NCI-H1105 treated with DMSO at 0.1 percent for 48 hours (cell line): Measurements from ENCODE around the gene PGAP2.
"Not testable (repeated sequence)": the region's sequence is repeated elsewhere in the genome, so short reads cannot be mapped to it uniquely, and the experiment has no call there.

Experiments used
- DNase-seq: peaks from one replicate; lab custom pipeline; 2025; lab: John Stamatoyannopoulos, UW

The PGAP2 gene

GRCh38 chr11:3807909-3808860, at the start of gene PGAP2:
Gene PGAP2 (plus strand): TSS chr11:3808560. CDS start chr11:3811260, 2,700 bp downstream.
- DNase-seq = peak; percentile 64

DNA sequence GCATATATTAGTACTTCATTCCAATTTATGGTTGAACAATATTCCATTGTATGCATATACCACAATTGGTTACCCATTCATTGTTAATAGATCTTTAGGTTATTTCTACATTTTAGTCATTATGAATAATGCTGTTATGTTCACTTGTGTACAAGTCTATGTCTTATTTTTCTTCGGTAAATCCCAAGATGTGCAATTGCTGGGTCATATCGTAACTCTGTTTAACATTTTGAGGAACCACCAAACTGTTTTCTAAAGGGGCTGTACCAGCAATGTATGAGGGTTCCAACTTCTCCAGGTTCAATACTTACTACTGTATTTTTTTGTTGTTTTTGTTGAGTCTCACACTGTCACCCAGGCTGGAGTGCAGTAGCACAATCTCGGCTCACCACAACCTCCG, 44.1 kb upstream of the PGAP2 start:
- no peak for DNase-seq

DNA sequence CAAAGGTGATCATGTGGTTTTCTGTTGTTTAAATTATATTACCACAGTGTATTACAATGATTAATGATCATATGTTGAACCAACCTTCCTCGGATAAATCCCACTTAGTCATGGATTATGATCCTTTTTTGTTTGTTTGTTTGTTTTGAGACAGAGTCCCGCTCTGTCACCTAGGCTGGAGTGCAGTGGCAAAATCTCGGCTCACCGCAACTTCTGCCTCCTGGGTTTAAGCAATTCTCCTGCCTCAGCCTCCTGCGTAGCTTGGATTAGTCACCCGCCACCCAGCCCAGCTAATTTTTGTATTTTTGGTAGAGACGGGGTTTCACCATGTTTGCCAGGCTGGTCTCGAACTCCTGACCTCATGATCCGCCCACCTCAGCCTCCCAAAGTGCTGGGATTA, 41.5 kb upstream of the PGAP2 start:
- not testable (repeated sequence) for DNase-seq

GRCh38 chr11:3767536-3767935, 40.8 kb upstream of the PGAP2 start:
- DNase-seq = no peak

DNA sequence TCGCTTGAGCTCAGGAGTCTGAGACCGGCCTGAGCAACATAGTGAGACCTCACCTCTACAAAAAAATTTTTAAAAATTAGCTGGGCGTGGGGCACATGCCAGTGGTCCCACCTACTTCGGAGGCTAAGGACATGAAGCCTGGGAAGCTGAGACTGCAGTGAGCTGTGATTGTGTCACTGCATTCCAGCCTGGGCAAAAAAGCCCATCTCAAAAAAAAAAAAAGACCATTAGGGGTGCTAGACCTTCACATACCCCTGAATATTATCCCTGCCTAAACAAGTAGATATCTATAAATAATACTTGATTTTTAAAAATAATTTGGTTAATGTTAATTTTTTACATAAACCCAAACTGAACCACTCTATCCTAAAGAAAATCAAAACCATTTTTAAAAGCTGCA, 35.2 kb upstream of the PGAP2 start:
- DNase-seq = no peak

- no peak for DNase-seq
Measured at GRCh38 chr11:3775736-3776406, 32.5 kb upstream of the PGAP2 start.

- no peak for DNase-seq
Measured at GRCh38 chr11:3781423-3781822, 26.9 kb upstream of the PGAP2 start.

- no peak for DNase-seq
Measured at GRCh38 chr11:3782963-3783362, 25.4 kb upstream of the PGAP2 start.

DNA sequence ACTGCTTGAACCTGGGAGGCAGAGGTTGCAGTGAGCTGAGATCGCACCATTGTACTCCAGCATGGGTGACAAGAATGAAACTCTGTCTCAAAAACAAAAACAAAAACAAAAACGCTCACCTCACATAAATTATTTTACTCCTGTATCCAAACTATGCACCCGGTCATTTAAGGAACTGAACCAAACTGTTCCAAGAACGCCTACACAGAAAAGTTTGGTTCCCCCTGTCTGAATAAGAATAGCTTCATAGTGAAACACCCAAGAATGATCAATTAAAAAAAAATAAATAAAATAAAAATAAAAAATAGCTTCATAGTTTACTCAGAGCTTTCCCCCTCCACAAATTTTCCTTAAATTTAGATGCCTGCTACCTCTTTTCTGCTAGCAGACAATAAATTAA, 24.7 kb upstream of the PGAP2 start:
- DNase-seq = no peak

DNA sequence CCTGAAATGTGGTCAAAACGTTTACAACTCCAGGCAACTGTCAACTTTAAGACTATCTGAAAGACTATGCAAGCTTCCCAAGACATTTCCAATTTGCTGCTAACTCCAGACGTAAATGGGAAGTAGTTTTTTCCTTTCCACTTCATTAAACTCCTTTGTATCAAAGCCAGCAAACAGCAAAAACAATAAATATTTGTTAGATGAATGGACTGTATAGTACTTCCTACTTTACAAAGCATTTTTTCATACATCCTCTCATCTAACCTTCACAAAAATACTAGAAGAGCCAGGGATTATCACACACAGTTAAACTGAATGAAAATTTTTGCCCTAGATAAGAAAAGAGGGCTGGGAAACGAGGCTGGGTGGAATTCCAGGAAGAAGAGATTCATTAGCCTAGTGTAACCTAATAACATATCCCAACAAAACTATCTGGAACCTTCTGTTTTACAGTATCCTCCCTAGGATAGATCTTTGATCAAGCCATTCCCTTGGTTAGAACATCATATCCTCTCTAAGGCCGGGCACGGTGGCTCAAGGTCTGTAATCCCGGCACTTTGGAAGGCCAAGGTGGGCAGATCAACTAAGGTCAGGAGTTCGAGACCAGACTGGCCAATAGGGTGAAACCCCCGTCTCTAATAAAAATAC, 21.5 kb upstream of the PGAP2 start:
- no peak for DNase-seq

DNA sequence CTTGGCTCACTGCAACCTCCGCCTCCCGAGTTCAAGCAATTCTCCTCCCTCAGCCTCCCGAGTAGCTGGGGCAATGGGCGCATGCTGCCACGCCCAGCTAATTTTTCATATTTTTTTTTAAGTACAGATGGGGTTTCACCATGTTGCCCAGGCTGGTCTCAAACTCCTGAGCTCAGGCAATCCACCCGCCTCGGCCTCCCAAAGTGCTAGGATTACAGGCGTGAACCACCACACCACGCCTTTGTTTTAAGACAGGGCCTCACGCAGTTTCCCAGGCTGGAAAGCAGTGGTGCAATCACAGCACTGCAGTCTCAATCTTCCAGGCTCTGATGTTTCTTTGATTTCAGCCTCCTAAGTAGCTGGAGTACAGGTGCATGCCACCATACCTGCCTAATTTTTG, 14.0 kb upstream of the PGAP2 start:
- not testable (repeated sequence) for DNase-seq

- DNase-seq = no peak
Measured at GRCh38 chr11:3795131-3796001, 13.0 kb upstream of the PGAP2 start.

DNA sequence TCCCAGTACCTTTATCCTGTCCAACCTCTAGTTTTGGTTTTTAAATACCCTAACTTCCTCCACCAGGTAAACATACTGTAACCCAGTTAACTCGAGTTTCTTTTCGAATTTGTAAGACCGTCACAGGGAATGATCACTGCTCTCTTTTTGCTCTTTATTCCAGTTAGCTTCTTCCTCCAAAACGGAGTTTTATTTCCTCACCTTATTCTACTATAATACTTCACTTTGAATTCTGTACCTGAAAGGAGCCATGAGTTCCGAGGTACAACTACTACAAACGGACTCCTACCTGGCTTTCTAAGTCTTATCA, 12.4 kb upstream of the PGAP2 start:
- no peak for DNase-seq

- no peak for DNase-seq
Measured at GRCh38 chr11:3796346-3796745, 12.0 kb upstream of the PGAP2 start.

GRCh38 chr11:3796801-3797328, 11.5 kb upstream of the PGAP2 start:
- peak; percentile 57 for DNase-seq

DNA sequence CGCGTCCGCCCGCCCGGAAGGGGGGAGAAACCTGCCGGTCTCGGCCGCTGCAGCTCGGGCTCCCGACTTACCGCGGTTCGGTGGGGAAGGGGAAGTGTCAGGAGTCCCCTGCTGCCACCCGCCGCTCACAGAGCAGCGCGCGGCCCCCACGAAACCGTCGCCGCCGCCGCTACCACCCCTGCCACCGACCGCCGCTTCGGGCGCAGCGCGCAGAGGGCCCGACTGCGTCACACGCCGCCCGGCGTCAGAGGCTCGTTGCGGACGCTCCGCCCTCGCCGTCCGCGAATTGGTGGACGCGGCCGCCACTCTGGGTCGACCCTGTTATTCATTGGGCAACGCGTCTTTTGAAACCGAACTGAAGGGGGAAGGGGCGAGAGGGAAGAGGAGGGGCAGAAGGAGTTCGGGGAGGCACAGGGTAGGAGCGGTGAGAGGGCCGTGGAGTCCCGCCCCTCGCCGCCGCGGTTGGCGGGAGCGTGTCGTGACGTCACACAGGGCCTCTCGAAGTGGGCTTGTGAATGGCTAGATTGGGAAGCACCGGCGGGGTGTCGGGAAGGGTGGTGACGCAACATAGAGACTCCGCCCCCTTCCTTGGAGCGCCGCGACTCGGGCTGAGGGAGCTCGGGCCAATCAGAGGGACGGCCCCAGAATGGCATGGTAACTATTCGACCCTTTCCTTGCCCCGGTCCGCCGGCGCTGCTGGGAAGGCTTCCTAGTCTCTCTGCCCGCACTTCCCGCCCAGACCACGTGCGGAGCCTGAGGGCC, 10.8 kb upstream of the PGAP2 start, which contains the start of gene NUP98:
Gene NUP98 (minus strand): TSS at position 226 of the 762 bp plus-strand sequence. CDS start 15,437 bp downstream, outside the sequence.
- peak; percentile 99 for DNase-seq

DNA sequence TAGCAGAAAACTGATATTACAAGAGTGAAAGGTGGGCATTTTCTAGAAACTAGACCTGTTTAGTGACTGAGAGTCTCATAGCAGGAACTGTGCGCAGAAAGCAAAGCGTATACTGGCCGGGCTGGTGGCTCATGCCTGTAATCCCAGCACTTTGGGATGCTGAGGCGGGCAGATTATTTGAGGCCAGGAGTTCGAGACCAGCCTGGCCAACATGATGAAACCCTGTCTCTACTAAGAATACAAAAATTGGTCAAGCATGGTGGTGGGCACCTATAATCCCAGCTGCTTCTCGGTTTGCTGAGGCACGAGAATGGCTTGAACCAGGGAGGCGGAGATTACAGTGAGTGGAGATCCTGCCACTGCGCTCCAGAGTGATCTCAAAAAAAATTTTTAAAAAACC, 9.2 kb upstream of the PGAP2 start:
- no peak for DNase-seq

GRCh38 chr11:3799873-3800272, 8.5 kb upstream of the PGAP2 start:
- no peak for DNase-seq

- no peak for DNase-seq
Measured at GRCh38 chr11:3802011-3802790, 6.2 kb upstream of the PGAP2 start.
